Subcutaneous abdominal adipose tissue (tissue), 5 donors: ENCODE results near the gene C19orf67.
A peak's percentile ranks its signal among the peaks of the same experiment; 100 is the strongest.

Experiments
- H3K27ac ChIP-seq: one replicate; pipeline ENCODE4 v1.7.0; 2013; ENCODE audit warnings: low read depth, mild to moderate bottlenecking, inconsistent platforms, low read length, moderate library complexity
- H3K27me3 ChIP-seq, 5 donors: one replicate each; pipeline ENCODE4 v1.7.0; 2013; ENCODE audit warnings: low read length in 5 of 5, inconsistent platforms in 1 of 5; ENCODE audit not compliant: control insufficient read depth in 5 of 5, insufficient read depth in 4 of 5
- H3K36me3 ChIP-seq, 5 donors: one replicate each; pipeline ENCODE4 v1.7.0; 2013; ENCODE audit warnings: low read length in 5 of 5; ENCODE audit not compliant: control insufficient read depth in 5 of 5, insufficient read depth in 5 of 5
- H3K4me1 ChIP-seq, 5 donors: one replicate each; pipeline ENCODE4 v1.7.0; 2013; ENCODE audit warnings: low read length in 5 of 5, mild to moderate bottlenecking in 3 of 5, moderate library complexity in 1 of 5; ENCODE audit not compliant: control insufficient read depth in 5 of 5, insufficient read depth in 5 of 5
- H3K4me3 ChIP-seq, 5 donors: one replicate each; pipeline ENCODE4 v1.7.0; 2013; ENCODE audit warnings: low read length in 5 of 5, low read depth in 1 of 5
- H3K9ac ChIP-seq, 5 donors: one replicate each; pipeline ENCODE4 v1.7.0; 2013; ENCODE audit warnings: low read length in 5 of 5, mild to moderate bottlenecking in 4 of 5, moderate library complexity in 3 of 5
- H3K9me3 ChIP-seq, 5 donors: one replicate each; pipeline ENCODE4 v1.7.0; 2013; ENCODE audit warnings: low read length in 5 of 5; ENCODE audit not compliant: control insufficient read depth in 5 of 5
- donor health status: healthy.
- donor health status: healthy.
- donor health status: healthy.
- donor health status: healthy.
- donor health status: healthy.

C19orf67 gene

GRCh38 chr19:14089412-14089661 lies 3.8 kb upstream of the C19orf67 start:
- peaks cover 0 to 15% (median 11%) of the 10 kb centered on the region in 5 donors for H3K36me3 ChIP-seq
- no peak overlapping the region for H3K9ac ChIP-seq
- peaks cover 0 to 21% (median 15%) of the 10 kb centered on the region in 5 donors for H3K4me1 ChIP-seq
- peaks cover 0 to 9% (median 8%) of the 10 kb centered on the region in 5 donors for H3K9me3 ChIP-seq
- no peaks in the 10 kb centered on the region for H3K27me3 ChIP-seq
- H3K27ac ChIP-seq = no peak overlapping the region
- peak overlapping the region; percentile 26 to 69 (median 50) for H3K4me3 ChIP-seq

- peaks cover 0 to 15% (median 11%) of the 10 kb centered on the region in 5 donors for H3K36me3 ChIP-seq
Measured at GRCh38 chr19:14088634-14089411, 3.2 kb upstream of the C19orf67 start.

GRCh38 chr19:14086098-14086497 lies 515 bp upstream of the C19orf67 start:
- no peak overlapping the region for H3K27ac ChIP-seq

More at GRCh38 chr19:14088634-14089411, 3.2 kb upstream of the C19orf67 start:
- no peak overlapping the region for H3K9ac ChIP-seq
- H3K9me3 ChIP-seq = peaks cover 0 to 9% (median 8%) of the 10 kb centered on the region in 5 donors
- H3K4me3 ChIP-seq = peak overlapping the region; percentile 26 to 69 (median 50)
- H3K27me3 ChIP-seq = no peaks in the 10 kb centered on the region
- H3K27ac ChIP-seq = no peak overlapping the region
- H3K4me1 ChIP-seq = peaks cover 0 to 21% (median 15%) of the 10 kb centered on the region in 5 donors

GRCh38 chr19:14082675-14082960 lies 3.0 kb downstream of the C19orf67 start:
- peaks cover 3 to 26% (median 24%) of the 10 kb centered on the region in 5 donors for H3K4me1 ChIP-seq
- H3K36me3 ChIP-seq = no peaks in the 10 kb centered on the region
- H3K27me3 ChIP-seq = no peaks in the 10 kb centered on the region
- peak overlapping the region in 3 of 5 donors; percentile 76 to 91 (median 86) for H3K4me3 ChIP-seq
- peak overlapping the region; percentile 94 for H3K27ac ChIP-seq
- peak overlapping the region in 2 of 5 donors; percentile 86 to 94 for H3K9ac ChIP-seq
- no peaks in the 10 kb centered on the region for H3K9me3 ChIP-seq

More at GRCh38 chr19:14086098-14086497, 515 bp upstream of the C19orf67 start:
- Histone ChIP-seq H3K9ac (no peak overlapping the region), H3K9me3 (no peaks in the 10 kb centered on the region), H3K27me3 (no peaks in the 10 kb centered on the region), H3K36me3 (peaks cover 0 to 11% (median 10%) of the 10 kb centered on the region in 5 donors), H3K4me1 (peaks cover 3 to 24% (median 21%) of the 10 kb centered on the region in 5 donors), H3K4me3 (no peak overlapping the region)

GRCh38 chr19:14081797-14082674 lies 3.5 kb downstream of the C19orf67 start:
- peak overlapping the region; percentile 30 to 94 (median 86) for H3K9ac ChIP-seq

GRCh38 chr19:14080887-14081796 lies 4.4 kb downstream of the C19orf67 start:
- H3K9me3 ChIP-seq = no peaks in the 10 kb centered on the region
- H3K27me3 ChIP-seq = no peaks in the 10 kb centered on the region
- no peaks in the 10 kb centered on the region for H3K36me3 ChIP-seq
- peaks cover 3 to 26% (median 24%) of the 10 kb centered on the region in 5 donors for H3K4me1 ChIP-seq
- H3K27ac ChIP-seq = peak overlapping the region; percentile 94
- peak overlapping the region; percentile 39 to 97 (median 92) for H3K9ac ChIP-seq
- H3K4me3 ChIP-seq = peak overlapping the region; percentile 81 to 94 (median 86)

More at GRCh38 chr19:14081797-14082674, 3.5 kb downstream of the C19orf67 start:
- Histone ChIP-seq H3K27ac (peak overlapping the region; percentile 94), H3K4me3 (peak overlapping the region; percentile 76 to 91 (median 85)), H3K4me1 (peaks cover 3 to 26% (median 24%) of the 10 kb centered on the region in 5 donors), H3K9me3 (no peaks in the 10 kb centered on the region), H3K36me3 (no peaks in the 10 kb centered on the region), H3K27me3 (no peaks in the 10 kb centered on the region)

GRCh38 chr19:14078411-14078810 lies 7.2 kb downstream of the C19orf67 start:
- no peak overlapping the region for H3K9ac ChIP-seq
- no peaks in the 10 kb centered on the region for H3K27me3 ChIP-seq
- H3K4me1 ChIP-seq = peaks cover 5 to 51% (median 44%) of the 10 kb centered on the region in 5 donors
- no peaks in the 10 kb centered on the region for H3K9me3 ChIP-seq
- no peak overlapping the region for H3K27ac ChIP-seq
- H3K36me3 ChIP-seq = no peaks in the 10 kb centered on the region
- H3K4me3 ChIP-seq = no peak overlapping the region

GRCh38 chr19:14073925-14074838 lies 11.4 kb downstream of the C19orf67 start:
- peaks cover 2 to 43% (median 38%) of the 10 kb centered on the region in 5 donors for H3K4me1 ChIP-seq
- H3K9ac ChIP-seq = peak overlapping the region; percentile 26 to 83 (median 64)
- H3K27me3 ChIP-seq = no peaks in the 10 kb centered on the region
- H3K27ac ChIP-seq = peak overlapping the region; percentile 78
- no peaks in the 10 kb centered on the region for H3K9me3 ChIP-seq
- H3K36me3 ChIP-seq = no peaks in the 10 kb centered on the region
- peak overlapping the region; percentile 77 to 86 (median 81) for H3K4me3 ChIP-seq
